PC-9 (cell line): ENCODE results near the gene MOB3B.

Source experiments
- CTCF ChIP-seq: fragments of 200-600 bp; sonication (generic); conservative IDR thresholded peaks from 2 replicates; pipeline ENCODE4 v1.6.1; 2017; ENCODE audit warnings: mixed run types, antibody characterized with exemption, mild to moderate bottlenecking, moderate library complexity
- EZH2 ChIP-seq: fragments of 200-600 bp; sonication (generic); IDR thresholded peaks from 2 replicates; pipeline ENCODE4 v1.8.0; 2017; ENCODE audit warnings: antibody characterized with exemption, low read depth

GRCh38 chr9:27504259-27504658, 25.4 kb downstream of the MOB3B start:
- no peak for TF ChIP-seq CTCF
- no peak for TF ChIP-seq EZH2
